ENCODE data around the gene DIABLO.
"Not testable (repeated sequence)": the region's sequence is repeated elsewhere in the genome, so short reads cannot be mapped to it uniquely, and the experiment has no call there.

The DIABLO gene

GRCh38 chr12:122184517-122184916 lies 41.3 kb downstream of the DIABLO start:
- Histone ChIP-seq H3K27me3 (no peaks in the 10 kb centered on the region), H3K36me3 (no peaks in the 10 kb centered on the region), H3K9me3 (no peaks in the 10 kb centered on the region), H3K4me1 (no peaks in the 10 kb centered on the region), H3K4me3 (ENCODE audit: low read depth, low read length) (no peak overlapping the region)
- TF ChIP-seq, protein P1, sequence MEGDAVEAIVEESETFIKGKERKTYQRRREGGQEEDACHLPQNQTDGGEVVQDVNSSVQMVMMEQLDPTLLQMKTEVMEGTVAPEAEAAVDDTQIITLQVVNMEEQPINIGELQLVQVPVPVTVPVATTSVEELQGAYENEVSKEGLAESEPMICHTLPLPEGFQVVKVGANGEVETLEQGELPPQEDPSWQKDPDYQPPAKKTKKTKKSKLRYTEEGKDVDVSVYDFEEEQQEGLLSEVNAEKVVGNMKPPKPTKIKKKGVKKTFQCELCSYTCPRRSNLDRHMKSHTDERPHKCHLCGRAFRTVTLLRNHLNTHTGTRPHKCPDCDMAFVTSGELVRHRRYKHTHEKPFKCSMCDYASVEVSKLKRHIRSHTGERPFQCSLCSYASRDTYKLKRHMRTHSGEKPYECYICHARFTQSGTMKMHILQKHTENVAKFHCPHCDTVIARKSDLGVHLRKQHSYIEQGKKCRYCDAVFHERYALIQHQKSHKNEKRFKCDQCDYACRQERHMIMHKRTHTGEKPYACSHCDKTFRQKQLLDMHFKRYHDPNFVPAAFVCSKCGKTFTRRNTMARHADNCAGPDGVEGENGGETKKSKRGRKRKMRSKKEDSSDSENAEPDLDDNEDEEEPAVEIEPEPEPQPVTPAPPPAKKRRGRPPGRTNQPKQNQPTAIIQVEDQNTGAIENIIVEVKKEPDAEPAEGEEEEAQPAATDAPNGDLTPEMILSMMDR (IDR thresholded peaks at IDR 0.05; ENCODE audit: low read depth, low read length), result no peak
- no peak for DNase-seq

DNA sequence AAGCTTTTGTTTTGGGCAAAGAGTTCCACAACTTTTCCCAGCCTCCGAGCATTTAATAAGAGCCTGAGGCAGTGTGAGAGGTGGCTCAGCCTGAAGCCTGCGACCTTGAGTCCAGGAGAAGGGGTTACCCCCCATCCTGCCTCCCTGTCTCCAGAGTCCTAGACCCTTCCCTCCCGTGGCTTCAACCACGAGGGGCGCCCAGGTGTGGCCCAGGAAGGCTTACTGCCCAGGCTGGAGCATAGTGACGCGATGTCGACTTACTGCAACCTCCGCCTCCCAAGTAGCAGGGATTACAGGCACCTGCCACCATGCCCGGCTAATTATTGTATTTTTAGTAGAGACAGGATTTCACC lies 42.3 kb downstream of the DIABLO start:
- Histone ChIP-seq H3K4me1 (no peaks in the 10 kb centered on the region), H3K4me3 (ENCODE audit: low read depth, low read length) (no peak overlapping the region), H3K36me3 (no peaks in the 10 kb centered on the region), H3K27me3 (no peaks in the 10 kb centered on the region), H3K9me3 (no peaks in the 10 kb centered on the region)
- TF ChIP-seq, protein P1 (IDR thresholded peaks at IDR 0.05; ENCODE audit: low read depth, low read length), result no peak
- DNase-seq, result no peak

GRCh38 chr12:122182887-122183587 lies 42.8 kb downstream of the DIABLO start, which contains the start of gene LRRC43:
LRRC43 (plus strand) TSS chr12:122183123; CDS start chr12:122183145, 22 bp downstream.
- DNase-seq, result peak; percentile 82
- H3K4me3 ChIP-seq (ENCODE audit: low read depth, low read length), result peak within 1 kb of the TSS; percentile 51
- no peaks in the 10 kb centered on the region for H3K9me3 ChIP-seq
- no peaks in the 10 kb centered on the region for H3K27me3 ChIP-seq
- H3K36me3 ChIP-seq, result no peaks in the 10 kb centered on the region
- no peaks in the 10 kb centered on the region for H3K4me1 ChIP-seq
- TF ChIP-seq, protein P1 (IDR thresholded peaks at IDR 0.05; ENCODE audit: low read depth, low read length), result no peak

DNA sequence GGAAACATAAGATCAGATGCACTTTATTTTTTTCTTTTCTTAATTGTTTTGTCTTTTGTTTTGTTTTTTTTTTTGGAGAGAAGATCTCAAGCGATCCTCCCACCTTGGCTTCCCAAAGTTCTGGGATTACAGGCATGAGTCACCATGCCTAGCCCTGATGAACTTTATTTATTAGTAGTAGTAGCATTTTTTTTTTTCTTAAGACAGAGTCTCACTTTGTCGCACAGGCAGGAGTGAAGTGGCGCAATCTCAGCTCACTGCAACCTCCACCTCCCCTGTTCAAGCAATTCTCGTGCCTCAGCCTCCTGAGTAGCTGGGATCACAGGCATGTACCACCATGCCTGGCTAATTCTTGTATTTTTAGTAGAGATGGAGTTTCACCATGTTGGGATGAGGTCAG lies 49.4 kb downstream of the DIABLO start:
- not testable (repeated sequence) for H3K4me3 ChIP-seq (ENCODE audit: low read depth, low read length); H3K27me3 ChIP-seq; DNase-seq

DNA sequence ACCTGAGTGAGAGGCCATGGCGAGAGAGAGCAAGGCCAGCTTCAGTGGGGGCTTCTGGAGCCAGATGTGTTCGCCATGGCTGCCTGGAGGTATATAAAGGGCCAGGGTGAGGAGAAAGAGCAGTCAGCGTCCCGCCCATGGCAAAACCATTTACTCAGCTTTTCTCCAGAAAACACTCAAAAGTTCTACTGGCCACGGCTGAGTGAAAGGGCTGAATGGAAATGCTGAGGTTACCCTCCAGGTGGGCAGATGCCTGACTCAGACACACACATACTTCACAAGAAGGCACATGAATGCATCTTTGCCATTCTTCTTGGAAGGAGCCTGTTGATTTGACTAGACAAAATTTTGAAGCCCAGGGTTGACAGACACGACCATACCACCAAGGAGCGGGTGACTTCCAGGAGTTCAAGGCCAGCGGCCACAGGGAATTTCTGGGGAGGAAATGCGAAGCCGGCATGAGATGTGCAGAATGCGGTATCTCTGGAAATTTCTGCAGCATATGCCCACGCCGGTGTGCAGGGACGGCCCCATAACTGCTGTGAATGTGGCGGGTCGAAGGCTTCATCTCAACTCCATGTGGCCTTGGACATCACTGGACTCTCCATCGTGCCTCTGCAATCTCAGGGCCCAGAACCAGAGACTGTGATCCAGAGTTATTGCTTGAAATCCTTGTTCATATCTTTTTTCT lies 51.6 kb downstream of the DIABLO start, which contains the start of gene IL31:
Gene IL31, minus strand, starts transcription at position 67 of the 691 bp plus-strand sequence. Its CDS starts 49 bp downstream, at position 18.
- Histone ChIP-seq H3K9me3 (no peaks in the 10 kb centered on the region; the same call in 1 of the 2 replicates), H3K4me1 (no peaks in the 10 kb centered on the region), H3K27me3 (no peaks in the 10 kb centered on the region), H3K36me3 (no peaks in the 10 kb centered on the region), H3K4me3 (ENCODE audit: low read depth, low read length) (no peak within 1 kb of the TSS)
- TF ChIP-seq, protein P1 (IDR thresholded peaks at IDR 0.05; ENCODE audit: low read depth, low read length), result no peak
- DNase-seq, result no peak

More for the DNA sequence above, 49.4 kb downstream of the DIABLO start:
- not testable (repeated sequence) for H3K9me3 ChIP-seq, H3K36me3 ChIP-seq, H3K4me1 ChIP-seq

DNA sequence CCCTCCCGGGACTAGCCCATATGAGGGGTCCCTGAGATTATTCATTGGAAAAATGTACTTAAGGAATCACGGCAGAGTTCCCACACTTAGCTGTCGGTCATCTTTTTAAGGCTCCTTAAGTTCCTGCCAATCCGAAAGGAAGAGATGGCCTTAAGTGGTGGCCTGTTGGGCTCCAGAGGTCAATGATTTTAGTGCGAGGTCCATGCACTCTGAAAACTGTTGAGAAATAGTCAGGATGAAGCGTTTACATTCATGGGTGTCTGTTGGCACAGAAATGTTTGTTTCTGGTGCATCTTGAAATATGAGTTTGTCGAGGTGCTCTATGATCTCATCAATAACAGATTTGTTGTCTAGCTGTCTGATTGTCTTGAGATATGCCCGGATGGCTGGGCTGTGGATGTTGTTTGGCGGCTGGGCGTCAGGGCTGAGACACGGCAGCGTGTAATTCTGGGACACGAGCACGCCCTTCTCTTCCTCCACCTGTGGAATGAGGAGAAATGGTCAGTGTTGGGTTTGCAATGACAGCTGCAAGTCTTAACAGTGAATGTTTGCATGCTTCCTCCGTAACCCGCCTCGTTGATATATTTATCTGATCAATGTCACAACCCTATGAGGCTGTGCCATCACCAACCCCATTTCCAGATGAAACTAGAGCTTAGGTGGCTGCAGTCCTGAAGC lies 53.5 kb downstream of the DIABLO start:
- no peaks in the 10 kb centered on the region for H3K4me1 ChIP-seq
- no peak overlapping the region for H3K4me3 ChIP-seq (ENCODE audit: low read depth, low read length)
- TF ChIP-seq, protein P1 (IDR thresholded peaks at IDR 0.05; ENCODE audit: low read depth, low read length), result no peak
- H3K9me3 ChIP-seq, result no peaks in the 10 kb centered on the region; the same call in 1 of the 2 replicates
- no peaks in the 10 kb centered on the region for H3K36me3 ChIP-seq
- no peaks in the 10 kb centered on the region for H3K27me3 ChIP-seq
- no peak for DNase-seq

All from BE2C (cell line).